Activated CD4-positive, alpha-beta T cell treated with anti-CD3 and anti-CD28 coated beads, Interleukin-2, amount 50 U/mL, for 48 hours (primary cell): ENCODE measurements around the gene SMG5.

ENCODE experiments used
- DNase-seq, 2 experiments: peaks; one replicate each; pipeline ENCODE4 v3.0.0-alpha.2; 2020

The SMG5 gene

DNA sequence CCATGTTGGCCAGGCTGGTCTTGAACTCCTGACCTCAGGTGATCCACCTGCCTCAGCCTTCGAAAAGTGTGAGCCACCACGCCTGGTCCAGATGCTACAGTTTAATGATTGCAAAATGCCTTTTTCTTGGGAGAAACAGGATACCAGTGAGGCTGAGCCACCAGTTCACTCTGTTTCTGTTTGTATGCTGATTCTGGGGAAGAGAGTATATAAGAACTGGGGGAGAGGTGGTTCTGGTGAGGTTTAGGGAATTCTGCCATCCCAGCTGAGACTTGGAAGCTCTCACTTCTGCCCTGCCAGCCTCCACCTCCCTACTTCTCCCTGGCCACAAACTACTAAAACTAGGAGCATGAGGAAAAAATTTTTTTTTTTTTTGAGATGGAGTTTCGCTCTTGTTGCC is 77.9 kb downstream of the SMG5 start:
- DNase-seq, result no peak

DNA sequence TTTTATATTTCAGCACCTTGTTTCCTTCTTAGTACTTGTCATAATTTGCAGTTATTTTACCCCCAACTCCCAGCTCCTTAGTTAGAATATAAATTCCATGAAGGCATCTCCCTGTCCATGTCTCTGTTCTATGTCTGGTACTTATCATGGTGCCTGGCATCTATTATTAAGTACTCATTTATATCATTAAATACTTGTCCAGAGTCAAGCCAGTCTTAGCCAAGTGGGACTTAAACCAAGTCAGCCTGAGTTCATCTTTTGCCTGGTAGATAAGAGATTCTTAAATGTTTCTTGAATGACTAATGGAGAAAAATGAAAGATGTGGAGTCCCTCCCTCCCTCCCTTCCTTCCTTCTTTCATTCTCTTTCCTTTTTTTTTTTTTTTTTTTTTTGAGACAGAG is 79.3 kb downstream of the SMG5 start:
- DNase-seq, result no peak

DNA sequence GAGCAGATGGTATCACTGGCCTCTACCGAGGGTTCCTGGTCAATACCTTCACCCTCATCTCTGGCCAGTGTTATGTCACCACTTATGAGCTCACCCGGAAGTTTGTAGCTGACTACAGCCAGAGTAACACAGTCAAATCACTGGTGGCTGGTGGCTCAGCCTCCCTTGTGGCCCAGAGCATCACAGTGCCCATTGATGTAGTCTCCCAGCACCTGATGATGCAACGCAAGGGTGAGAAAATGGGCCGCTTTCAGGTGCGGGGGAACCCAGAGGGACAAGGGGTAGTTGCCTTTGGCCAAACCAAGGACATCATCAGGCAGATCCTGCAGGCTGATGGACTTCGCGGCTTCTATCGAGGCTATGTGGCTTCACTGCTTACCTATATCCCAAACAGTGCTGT is 82.6 kb downstream of the SMG5 start:
- no peak for DNase-seq
